AG04450 (cell line): ENCODE measurements around the gene CALML5. TPM values are rescaled to one million over a fixed set of nuclear protein-coding genes. Genes with fewer than 3 reads are reported as not detected.
"Not testable (repeated sequence)": the region's sequence is repeated elsewhere in the genome, so short reads cannot be mapped to it uniquely, and the experiment has no call there.

Experiments used
- CTCF ChIA-PET: fragments of 300-600, 350-600 bp; formaldehyde crosslinking; extraction: SDS; loops from one replicate; lab custom pipeline; 2022; ENCODE audit warnings: antibody characterized with exemption, inconsistent platforms; lab: Charles Lee
- POLR2A ChIA-PET: fragments of 350-600 bp; formaldehyde crosslinking; extraction: SDS; loops from one replicate; lab custom pipeline; 2021; ENCODE audit warnings: antibody characterized with exemption, inconsistent platforms; lab: Yijun Ruan, JAX
- DNase-seq: peaks from one replicate; pipeline ENCODE4 v3.0.0-alpha.2; 2011; ENCODE audit warnings: low read depth, low spot score
- H3K27ac ChIP-seq: one replicate; pipeline ENCODE4 v1.5.1; 2012; ENCODE audit warnings: low read depth, low read length, control low read depth
- H3K27me3 ChIP-seq: one replicate; pipeline ENCODE4 v1.6.0; 2012; ENCODE audit warnings: low read length; ENCODE audit not compliant: control insufficient read depth, insufficient read depth
- H3K4me3 ChIP-seq: 2 replicates; pipeline ENCODE4 v1.5.1; 2011; ENCODE audit warnings: mild to moderate bottlenecking, low read depth, low read length, control low read depth
- H3K9me3 ChIP-seq: 2 replicates; pipeline ENCODE4 v1.5.1; 2012; ENCODE audit warnings: low read length; ENCODE audit not compliant: control insufficient read depth, insufficient read depth
- CTCF ChIP-seq: IDR thresholded peaks from 2 replicates; pipeline ENCODE4 v1.5.1; 2011; ENCODE audit warnings: low read depth, low read length, control low read depth, inconsistent platforms
- polyA plus RNA-seq: library from polyadenylated mRNA; depleted of rRNA; stranded (reverse); fragments of >200 nt; gene quantifications from 2 replicates; pipeline ENCODE4 v1.2.3, GENCODE V29; 2011

Gene CALML5
- polyA plus RNA-seq, 1 experiment, result not detected

DNA sequence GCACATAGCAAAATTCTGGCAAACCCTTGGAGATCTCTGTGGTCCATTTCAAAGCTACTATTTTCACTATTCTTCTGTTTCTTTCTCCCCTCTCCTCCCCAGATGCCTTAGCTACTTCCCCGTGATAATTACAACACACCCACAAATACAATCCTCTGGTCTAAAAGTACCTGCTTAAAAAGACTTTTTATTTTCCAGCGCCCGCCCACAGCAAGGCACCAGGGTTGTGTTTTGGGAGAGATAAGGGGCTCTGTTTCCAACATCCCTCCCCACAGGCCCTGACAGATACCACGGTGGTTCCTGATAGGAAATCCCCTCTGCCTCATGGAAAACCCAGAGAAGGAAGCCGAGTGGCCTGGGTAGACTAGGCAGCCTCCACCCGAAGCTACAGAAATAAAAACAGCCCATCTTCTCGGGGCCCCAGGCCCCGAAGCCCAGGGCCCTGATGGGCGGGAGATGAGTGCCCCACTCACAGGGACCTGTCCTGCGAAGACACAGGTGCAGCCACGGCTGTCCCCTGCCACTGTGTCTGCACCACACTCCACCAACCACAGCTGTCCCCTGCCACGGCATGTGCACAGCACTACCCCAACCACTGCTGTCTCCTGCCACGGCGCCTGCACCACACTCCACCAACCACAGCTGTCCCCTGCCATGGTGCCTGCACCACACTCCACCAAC lies 19.7 kb downstream of the CALML5 start:
- POLR2A ChIA-PET, result no interaction called here

GRCh38 chr10:5478694-5479305 lies 20.6 kb downstream of the CALML5 start:
- TF ChIP-seq CTCF, result no peak
- DNase-seq, result no peak
- ChIA-PET CTCF (interaction anchor here (0.6 kb wide), 1 partner anchor 303 kb away, joined by 4 read pairs; no protein-coding TSS in a partner anchor), POLR2A (no interaction called here)
- no peak overlapping the region for H3K4me3 ChIP-seq
- no peaks in the 10 kb centered on the region; the same call in none of the 2 replicates for H3K9me3 ChIP-seq
- no peak overlapping the region for H3K27ac ChIP-seq
- H3K27me3 ChIP-seq, result no peaks in the 10 kb centered on the region

More for the DNA sequence above, 19.7 kb downstream of the CALML5 start:
- DNase-seq, result no peak
- no peak overlapping the region for H3K27ac ChIP-seq
- TF ChIP-seq CTCF, result no peak
- CTCF ChIA-PET, result interaction anchor here (1.1 kb wide), 1 partner anchor 143 kb away, joined by 3 read pairs; no protein-coding TSS in a partner anchor
- H3K27me3 ChIP-seq, result no peaks in the 10 kb centered on the region
- H3K9me3 ChIP-seq, result no peaks in the 10 kb centered on the region; the same call in none of the 2 replicates
- no peak overlapping the region for H3K4me3 ChIP-seq

DNA sequence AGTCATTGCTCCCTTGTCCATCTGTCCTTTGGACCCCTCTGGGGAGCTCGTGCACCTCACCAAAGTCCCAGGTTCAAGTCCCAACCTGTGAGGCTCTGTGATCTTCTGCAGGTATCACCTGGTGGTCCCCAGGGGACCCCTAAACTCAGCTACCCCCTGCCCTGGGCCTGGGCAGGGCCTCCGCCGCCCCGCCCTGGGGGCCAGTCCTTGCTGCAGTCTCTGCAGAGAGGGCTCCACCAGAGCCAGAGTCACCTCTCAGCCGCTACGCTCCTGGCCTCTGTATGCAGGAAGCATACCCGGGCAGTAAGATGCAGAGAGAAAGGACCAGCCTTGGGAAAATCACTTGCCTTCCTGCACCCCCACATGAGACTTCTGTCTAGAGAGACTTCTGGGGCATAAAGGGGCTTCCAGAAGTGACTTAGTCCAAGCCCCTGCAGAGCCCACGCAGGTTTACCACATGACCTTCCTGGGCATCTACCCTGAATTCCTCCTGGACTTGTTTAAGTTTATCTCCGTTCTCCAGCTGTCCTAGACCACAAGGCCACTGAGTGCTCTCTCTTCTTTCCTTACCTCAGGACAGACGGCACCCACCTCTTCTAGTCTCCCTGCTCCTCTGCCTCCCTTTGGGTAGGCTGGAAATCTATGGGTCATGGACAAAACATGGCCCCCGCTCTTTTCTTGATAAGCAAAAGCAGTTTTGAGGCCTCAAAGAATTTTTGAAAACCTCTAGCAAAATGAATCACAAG lies 21.2 kb downstream of the CALML5 start:
- H3K27me3 ChIP-seq, result no peaks in the 10 kb centered on the region
- POLR2A ChIA-PET, result no interaction called here
- no peak overlapping the region for H3K4me3 ChIP-seq
- no peak overlapping the region for H3K27ac ChIP-seq
- no peaks in the 10 kb centered on the region; the same call in 1 of the 2 replicates for H3K9me3 ChIP-seq
- no peak for TF ChIP-seq CTCF
- CTCF ChIA-PET, result no interaction called here
- DNase-seq, result no peak

DNA sequence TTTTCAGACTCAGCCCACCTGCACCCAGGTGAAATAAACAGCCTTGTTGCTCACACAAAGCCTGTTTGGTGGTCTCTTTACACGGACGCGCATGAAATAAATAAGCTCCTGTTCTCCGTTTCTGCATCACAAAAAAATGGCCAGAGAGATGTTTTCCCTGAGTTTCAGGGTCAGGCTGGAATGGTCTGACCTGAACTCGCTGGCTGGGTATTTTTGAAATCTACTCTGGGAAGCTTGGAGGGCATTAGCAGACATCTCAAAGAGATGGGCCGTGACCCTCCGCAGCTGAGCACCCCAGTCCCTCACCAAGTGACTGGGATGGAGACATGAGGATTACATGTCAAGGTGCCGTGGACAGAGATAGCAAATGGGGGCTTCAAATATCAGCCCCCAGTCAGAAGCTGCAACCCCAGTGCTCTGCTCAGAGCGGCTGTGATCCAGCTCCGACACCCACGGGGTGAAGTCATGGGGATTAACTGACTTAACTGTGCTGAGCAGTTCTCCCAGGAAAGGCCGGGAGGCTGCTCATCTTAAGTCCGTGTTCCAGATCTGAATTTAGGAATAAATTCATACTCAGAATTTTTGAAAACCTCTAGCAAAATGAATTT lies 22.3 kb downstream of the CALML5 start:
- Histone ChIP-seq H3K4me3 (no peak overlapping the region), H3K9me3 (no peaks in the 10 kb centered on the region; the same call in 1 of the 2 replicates), H3K27ac (no peak overlapping the region), H3K27me3 (no peaks in the 10 kb centered on the region)
- DNase-seq, result no peak
- TF ChIP-seq CTCF, result no peak
- ChIA-PET POLR2A (no interaction called here), CTCF (interaction anchor here (1.4 kb wide), 1 partner anchor 146 kb away, joined by 4 read pairs; no protein-coding TSS in a partner anchor)

DNA sequence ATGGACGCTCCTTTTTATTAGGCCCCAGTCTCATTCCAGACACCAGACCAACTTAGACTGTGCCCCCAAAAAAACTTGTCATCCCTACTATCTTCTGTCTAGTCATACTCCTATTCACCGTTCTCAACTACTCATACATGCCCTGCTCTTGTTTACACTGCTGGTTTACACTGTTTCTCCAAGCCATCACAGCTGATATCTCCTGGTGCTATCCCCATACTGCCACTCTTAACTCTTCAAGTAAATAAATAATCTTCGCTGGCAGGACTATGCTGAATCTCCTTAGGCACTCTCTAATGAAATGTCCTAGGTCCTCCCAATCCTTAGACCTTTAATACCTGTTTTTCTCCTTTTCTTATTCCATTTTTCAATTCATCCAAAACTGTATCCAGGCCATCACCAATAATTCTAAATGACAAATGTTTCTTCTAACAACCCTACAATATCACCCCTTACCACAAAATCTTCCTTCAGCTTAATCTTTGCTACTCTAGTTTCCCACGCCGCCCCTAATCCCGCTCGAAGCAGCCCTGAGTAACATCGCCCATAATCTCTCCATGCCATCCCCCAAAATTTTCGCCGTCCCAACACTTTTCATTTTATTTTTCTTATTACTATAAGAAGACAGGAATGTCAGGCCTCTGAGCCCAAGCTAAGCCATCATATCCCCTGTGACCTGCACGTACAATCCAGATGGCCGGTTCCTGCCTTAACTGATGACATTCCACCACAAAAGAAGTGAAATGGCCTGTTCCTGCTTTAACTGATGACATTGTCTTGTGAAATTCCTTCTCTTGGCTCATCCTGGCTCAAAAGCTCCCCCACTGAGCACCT lies 23.2 kb downstream of the CALML5 start:
- H3K9me3 ChIP-seq, H3K27me3 ChIP-seq, H3K27ac ChIP-seq, H3K4me3 ChIP-seq, DNase-seq, POLR2A ChIA-PET: not testable (repeated sequence)
- CTCF ChIA-PET, result interaction anchor here (0.6 to 1.4 kb wide), 2 partner anchors 41 to 147 kb away, joined by 3 to 4 read pairs; no protein-coding TSS in a partner anchor

DNA sequence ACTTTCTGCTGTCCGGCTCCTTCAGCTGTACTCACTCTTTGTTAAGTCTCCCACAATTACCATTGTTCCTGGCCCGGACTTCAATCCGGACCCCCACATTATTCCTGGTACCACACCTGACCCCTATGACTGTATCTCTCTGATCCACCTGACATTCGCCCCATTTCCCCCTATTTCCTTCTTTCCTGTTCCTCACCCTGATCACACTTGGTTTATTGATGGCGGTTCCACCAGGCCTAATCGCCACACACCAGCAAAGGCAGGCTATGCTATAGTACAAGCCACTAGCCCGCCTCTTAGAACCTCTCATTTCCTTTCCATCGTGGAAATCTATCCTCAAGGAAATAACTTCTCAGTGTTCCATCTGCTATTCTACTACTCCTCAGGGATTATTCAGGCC lies 24.3 kb downstream of the CALML5 start:
- CTCF ChIA-PET, result interaction anchor here (0.6 kb wide), 1 partner anchor 42 kb away, joined by 3 read pairs; no protein-coding TSS in a partner anchor
- POLR2A ChIA-PET, H3K27ac ChIP-seq, DNase-seq, H3K9me3 ChIP-seq, H3K4me3 ChIP-seq, H3K27me3 ChIP-seq: not testable (repeated sequence)

GRCh38 chr10:5474642-5475041 lies 24.7 kb downstream of the CALML5 start:
- CTCF ChIA-PET, result not testable (repeated sequence)

More at GRCh38 chr10:5474642-5475041, 24.7 kb downstream of the CALML5 start:
- H3K27ac ChIP-seq, DNase-seq, POLR2A ChIA-PET, H3K27me3 ChIP-seq, H3K4me3 ChIP-seq, H3K9me3 ChIP-seq: not testable (repeated sequence)
